ENCODE results near the gene KCTD18.

KCTD18 gene

GRCh38 chr2:200507179-200507578 is 2.7 kb downstream of the KCTD18 start:
- no peak overlapping the region for H3K27ac ChIP-seq (replicated peaks)
- DNase-seq (ENCODE audit: low read depth in 1 of 2, low spot score in 1 of 2), result no peak
- no peaks in the 10 kb centered on the region for H3K27me3 ChIP-seq (ENCODE audit: insufficient read depth, poor library complexity, severe bottlenecking)
- no peak for TF ChIP-seq GABPA (IDR thresholded peaks at IDR 0.05; ENCODE audit: low read depth)
- no peak for TF ChIP-seq REST (IDR thresholded peaks at IDR 0.05; ENCODE audit: insufficient replicate concordance, low read depth)
- TF ChIP-seq CTCF (IDR thresholded peaks at IDR 0.05; ENCODE audit: insufficient read depth, low read length), result no peak
- no peak for TF ChIP-seq POLR2AphosphoS5 (IDR thresholded peaks at IDR 0.05; ENCODE audit: low read depth)
- no peak for TF ChIP-seq SPI1 (IDR thresholded peaks at IDR 0.05; ENCODE audit: borderline replicate concordance, low read depth)
- no peak overlapping the region for H3K4me3 ChIP-seq (replicated peaks; ENCODE audit: insufficient read depth, low read length)

- TF ChIP-seq GABPA (IDR thresholded peaks at IDR 0.05; ENCODE audit: low read depth) (no peak), POLR2AphosphoS5 (IDR thresholded peaks at IDR 0.05; ENCODE audit: low read depth) (no peak), REST (IDR thresholded peaks at IDR 0.05; ENCODE audit: insufficient replicate concordance, low read depth) (no peak), CTCF (IDR thresholded peaks at IDR 0.05; ENCODE audit: insufficient read depth, low read length) (no peak), SPI1 (IDR thresholded peaks at IDR 0.05; ENCODE audit: borderline replicate concordance, low read depth) (no peak)
- Histone ChIP-seq H3K27me3 (ENCODE audit: insufficient read depth, poor library complexity, severe bottlenecking) (no peaks in the 10 kb centered on the region), H3K4me3 (replicated peaks; ENCODE audit: insufficient read depth, low read length) (no peak overlapping the region), H3K27ac (replicated peaks) (no peak overlapping the region)
- DNase-seq (ENCODE audit: low read depth in 1 of 2, low spot score in 1 of 2), result no peak
These were observed 3.2 kb downstream of the KCTD18 start for GRCh38 chr2:200506679-200507078.

GRCh38 chr2:200502196-200502595 is 7.7 kb downstream of the KCTD18 start:
- Histone ChIP-seq H3K4me3 (replicated peaks; ENCODE audit: insufficient read depth, low read length) (no peak overlapping the region), H3K27me3 (ENCODE audit: insufficient read depth, poor library complexity, severe bottlenecking) (no peaks in the 10 kb centered on the region), H3K27ac (replicated peaks) (no peak overlapping the region)
- TF ChIP-seq CTCF (IDR thresholded peaks at IDR 0.05; ENCODE audit: insufficient read depth, low read length) (no peak), REST (IDR thresholded peaks at IDR 0.05; ENCODE audit: insufficient replicate concordance, low read depth) (no peak), GABPA (IDR thresholded peaks at IDR 0.05; ENCODE audit: low read depth) (no peak), SPI1 (IDR thresholded peaks at IDR 0.05; ENCODE audit: borderline replicate concordance, low read depth) (no peak), POLR2AphosphoS5 (IDR thresholded peaks at IDR 0.05; ENCODE audit: low read depth) (no peak)
- no peak for DNase-seq (ENCODE audit: low read depth in 1 of 2, low spot score in 1 of 2)

Measured in HL-60 (cell line).